K562 (cell line): Measurements from ENCODE around the gene EPHB6. TPM values are rescaled to one million over a fixed set of nuclear protein-coding genes. Genes with fewer than 3 reads are reported as not detected.

Experiments used
- ATAC-seq: fragments of 200-7000 bp; cut with Tn5 transposase; 3 replicates; pipeline ENCODE4 v1.9.1; 2020; ENCODE audit warnings: moderate library complexity
- BruUV-seq: library from RNA; stranded (reverse); fragments of 400-500 nt; replicated peaks from 2 replicates; lab custom pipeline; 2021; lab: Mats Ljungman, UMichigan
- CTCF ChIA-PET: fragments of 300-600 bp; formaldehyde crosslinking; extraction: SDS; loops from one replicate; lab custom pipeline; 2021; ENCODE audit warnings: low intra/inter-chr PET ratio; lab: Yijun Ruan, JAX
- POLR2A ChIA-PET: fragments of 300-600, 350-650 bp; sonication (Branson Sonifier 250); formaldehyde crosslinking; extraction: SDS; loops from one replicate; lab custom pipeline; 2021; ENCODE audit warnings: antibody characterized with exemption, inconsistent platforms; lab: Yijun Ruan, JAX
- DNase-seq, 4 experiments: peaks; one replicate each; pipeline versions ENCODE4 v3.0.0 to v3.0.0-alpha.2; 2011 to 2018; ENCODE audit warnings: low spot score in 3 of 4, mixed read lengths in 3 of 4; ENCODE audit errors: extremely low read depth in 1 of 4
- FAIRE-seq: peaks from 2 replicates; lab custom pipeline; 2011; peaks lifted over from hg19 to GRCh38; lab: Jason Lieb, UNC
- H2AFZ ChIP-seq: 2 replicates; pipeline ENCODE4 v1.6.0; 2011; ENCODE audit warnings: low read depth, low read length, control low read depth, inconsistent platforms
- H3K27ac ChIP-seq: fragments of 200-600 bp; 3 replicates; pipeline ENCODE4 v1.8.0; 2011; ENCODE audit warnings: low read depth, mild to moderate bottlenecking, control low read depth, inconsistent platforms, low read length, moderate library complexity, mixed read lengths; ENCODE audit errors: extremely low read depth
- H3K27me3 ChIP-seq, 2 experiments: fragments of 300-600 bp in 1 of 2; 2 replicates in 1 of 2; 3 replicates in 1 of 2; pipeline versions ENCODE4 v1.6.0 to v1.8.0; 2011; ENCODE audit warnings: inconsistent platforms in 2 of 2, low read length in 2 of 2, mild to moderate bottlenecking in 1 of 2, mixed read lengths in 1 of 2, moderate library complexity in 1 of 2; ENCODE audit not compliant: control insufficient read depth in 2 of 2, insufficient read depth in 2 of 2
- H3K36me3 ChIP-seq: fragments of 300-600 bp; 3 replicates; pipeline ENCODE4 v1.8.0; 2011; ENCODE audit warnings: mild to moderate bottlenecking, low read length, inconsistent platforms; ENCODE audit not compliant: control insufficient read depth, insufficient read depth
- H3K4me1 ChIP-seq, 2 experiments: fragments of 200-600 bp in 1 of 2; replicated peaks in 1 of 2; 2 replicates in 1 of 2; 3 replicates in 1 of 2; pipeline versions ENCODE4 v1.5.1 to v1.8.0; 2011; ENCODE audit warnings: inconsistent platforms in 2 of 2, low read length in 2 of 2, mild to moderate bottlenecking in 1 of 2, mixed read lengths in 1 of 2, moderate library complexity in 1 of 2; ENCODE audit not compliant: control insufficient read depth in 2 of 2, insufficient read depth in 2 of 2
- H3K4me2 ChIP-seq: 2 replicates; pipeline ENCODE4 v1.6.1; 2011; ENCODE audit warnings: low read length, control low read depth, inconsistent platforms, mixed read lengths; ENCODE audit not compliant: insufficient read depth
- H3K4me3 ChIP-seq: fragments of 200-600 bp; sonication (generic), shearing (Covaris generic); 2 replicates; pipeline ENCODE4 v1.5.1; 2016; ENCODE audit warnings: control low read depth, inconsistent platforms
- H3K79me2 ChIP-seq: fragments of 200-600 bp; 3 replicates; pipeline ENCODE4 v1.8.0; 2011; ENCODE audit warnings: low read length, inconsistent platforms; ENCODE audit not compliant: control insufficient read depth, insufficient read depth
- H3K9ac ChIP-seq, 2 experiments: 2 replicates each; pipeline versions ENCODE4 v1.6.0 to v1.6.1; 2011; ENCODE audit warnings: low read depth in 2 of 2, low read length in 2 of 2, control low read depth in 1 of 2, inconsistent platforms in 1 of 2, mild to moderate bottlenecking in 1 of 2, mixed read lengths in 1 of 2; ENCODE audit not compliant: insufficient read depth in 1 of 2
- H3K9me1 ChIP-seq: one replicate; pipeline ENCODE4 v1.6.0; 2011; ENCODE audit warnings: inconsistent platforms, mild to moderate bottlenecking, low read length, moderate library complexity; ENCODE audit not compliant: control insufficient read depth, insufficient read depth
- H3K9me3 ChIP-seq: replicated peaks from 2 replicates; pipeline ENCODE4 v1.5.1; 2011; ENCODE audit warnings: low read depth, low read length, inconsistent platforms; ENCODE audit not compliant: control insufficient read depth, insufficient read depth
- H4K20me1 ChIP-seq: replicated peaks from 2 replicates; pipeline ENCODE4 v1.6.1; 2011; ENCODE audit warnings: low read length, inconsistent platforms, mixed read lengths; ENCODE audit not compliant: control insufficient read depth, insufficient read depth
- C11orf30 ChIP-seq: fragments of 450-650 bp; IDR thresholded peaks from 2 replicates; pipeline ENCODE4 v1.6.1; 2016; ENCODE audit warnings: low read depth, mild to moderate bottlenecking
- CBX8 ChIP-seq: fragments of 200-600 bp; sonication (generic); IDR thresholded peaks from 2 replicates; pipeline ENCODE4 v1.6.1; 2012; ENCODE audit warnings: borderline replicate concordance, mixed run types, low read depth, mild to moderate bottlenecking, moderate library complexity, mixed read lengths, low read length, control low read depth, inconsistent platforms; ENCODE audit not compliant: poor library complexity, severe bottlenecking; ENCODE audit errors: extremely low read depth
- CTBP1 ChIP-seq: fragments of 450-650 bp; IDR thresholded peaks from 2 replicates; pipeline ENCODE4 v1.6.1; 2016; ENCODE audit warnings: borderline replicate concordance
- ETS2 ChIP-seq: IDR thresholded peaks from 2 replicates; pipeline ENCODE4 v1.6.1; 2016; ENCODE audit warnings: borderline replicate concordance, missing genetic modification characterization, mild to moderate bottlenecking, moderate library complexity, missing compliant biosample characterization; ENCODE audit not compliant: poor library complexity, severe bottlenecking
- FOXP1 ChIP-seq: sonication (generic); formaldehyde crosslinking; IDR thresholded peaks from 2 replicates; pipeline ENCODE4 v1.8.0; 2022; ENCODE audit warnings: mild to moderate bottlenecking, missing genetic modification reagents
- FUS ChIP-seq: fragments of 200-400 bp; formaldehyde crosslinking; optimal IDR thresholded peaks from 2 replicates; pipeline ENCODE3; 2017; ENCODE audit warnings: low read depth, low read length
- GABPB1 ChIP-seq: sonication (generic); formaldehyde crosslinking; IDR thresholded peaks from 2 replicates; pipeline ENCODE4 v1.8.0; 2022; ENCODE audit warnings: mild to moderate bottlenecking, missing genetic modification reagents
- KLF1 ChIP-seq: fragments of 450-650 bp; IDR thresholded peaks from 2 replicates; pipeline ENCODE4 v1.6.1; 2016; ENCODE audit warnings: missing genetic modification characterization, missing compliant biosample characterization
- KLF13 ChIP-seq: fragments of 450-650 bp; IDR thresholded peaks from 2 replicates; pipeline ENCODE4 v1.6.1; 2016; ENCODE audit warnings: missing genetic modification characterization, low read depth, mild to moderate bottlenecking, missing compliant biosample characterization, moderate library complexity, borderline replicate concordance
- LARP7 ChIP-seq: fragments of 450-650 bp; IDR thresholded peaks from 2 replicates; pipeline ENCODE4 v1.6.1; 2016
- PRMT5 ChIP-seq: sonication (generic); formaldehyde crosslinking; IDR thresholded peaks from 2 replicates; pipeline ENCODE4 v1.5.0; 2020; ENCODE audit warnings: missing genetic modification reagents
- RCOR1 ChIP-seq, 2 experiments: IDR thresholded peaks; 2 replicates each; pipeline ENCODE4 v1.6.1; 2012; ENCODE audit warnings: low read depth in 2 of 2, low read length in 2 of 2, borderline replicate concordance in 1 of 2, improper control_type of control experiment in 1 of 2
- SMC3 ChIP-seq: conservative IDR thresholded peaks from 2 replicates; pipeline ENCODE4 v1.6.1; 2011; ENCODE audit warnings: low read depth, low read length, improper control_type of control experiment; ENCODE audit not compliant: insufficient read depth
- TAF9B ChIP-seq: fragments of 450-650 bp; IDR thresholded peaks from 2 replicates; pipeline ENCODE4 v1.6.1; 2018; ENCODE audit warnings: mild to moderate bottlenecking; ENCODE audit not compliant: partially characterized antibody
- XRCC4 ChIP-seq: IDR thresholded peaks from one replicate; pipeline ENCODE4 v1.6.1; 2011; ENCODE audit not compliant: insufficient read depth, insufficient read length; ENCODE audit errors: extremely low read depth
- ZNF124 ChIP-seq: sonication (generic); formaldehyde crosslinking; IDR thresholded peaks from 2 replicates; pipeline ENCODE4 v1.8.1; 2022; ENCODE audit warnings: missing genetic modification reagents
- ZNF316 ChIP-seq: fragments of 450-650 bp; IDR thresholded peaks from 2 replicates; pipeline ENCODE4 v1.6.1; 2016
- ZNF384 ChIP-seq: IDR thresholded peaks from 2 replicates; pipeline ENCODE4 v1.6.1; 2012; ENCODE audit warnings: low read depth, low read length, improper control_type of control experiment
- ZZZ3 ChIP-seq: fragments of 450-650 bp; IDR thresholded peaks from 2 replicates; pipeline ENCODE4 v1.6.1; 2016; ENCODE audit warnings: antibody characterized with exemption, mild to moderate bottlenecking, moderate library complexity
- WGBS: fragments of 100-300 bp; shearing (Covaris generic); methylation state at CpG from one replicate; pipeline ENCODE4 v1.1.6; 2016; ENCODE audit warnings: low coverage, mixed read lengths; ENCODE audit not compliant: insufficient coverage; ENCODE audit errors: missing lambda C conversion rate; 5-methylcytosine and 5-hydroxymethylcytosine counted together
- in situ Hi-C: fragments of 300-500 bp; cut with MboI; formaldehyde crosslinking; loops from 4 replicates; pipeline ENCODE4 v1.15.0; 2018; ENCODE audit warnings: inconsistent platforms, mixed read lengths
- intact Hi-C: fragments of 100-400 bp; cut with micrococcal nuclease; formaldehyde crosslinking; loops from 2 replicates; pipeline ENCODE4 v1.14.2; 2022
- polyA plus RNA-seq, 8 experiments: library from polyadenylated mRNA; depleted of rRNA in 4 of 8; stranded (reverse) in 5 of 8; unstranded in 3 of 8; fragments of >200 nt; fragmentation: Nextera tagmentation in 2 of 8; fragmentation: Illumina TruSeq in 1 of 8; extraction: Ambion mirVana in 2 of 8; extraction: Trizol in 1 of 8; gene quantifications; 2 replicates each; pipeline versions ENCODE4 v1.2.1 to v1.2.3, GENCODE V29; 2011 to 2014; ENCODE audit warnings: inconsistent platforms in 1 of 8, missing spikeins in 1 of 8
- total RNA-seq, 7 experiments: library from RNA; depleted of rRNA in 6 of 7; stranded (reverse); fragments of >200 nt in 6 of 7; fragmentation: Illumina TruSeq in 2 of 7; extraction: Trizol in 2 of 7; gene quantifications; 2 replicates each; pipeline versions ENCODE4 v1.2.1 to v1.2.3, GENCODE V29; 2011 to 2021; ENCODE audit warnings: low replicate concordance in 1 of 7
- TF ChIP-seq, protein P1 (sequence below): fragments of 250-450 bp; sonication (Bioruptor Pico); IDR thresholded peaks from 2 replicates; pipeline ENCODE4 v1.4.0; 2020
- TF ChIP-seq, protein P2 (sequence below): fragments of 250-450 bp; sonication (Bioruptor Pico); IDR thresholded peaks from 2 replicates; pipeline ENCODE4 v1.5.0; 2020; ENCODE audit warnings: mild to moderate bottlenecking

Gene EPHB6
- total and polyA plus RNA-seq, 9 of the 15 experiments (the other 6 are each of a cell fraction or from before 2014, with no cell fraction given) = 1.4 to 123 (median 7.6) TPM

DNA sequence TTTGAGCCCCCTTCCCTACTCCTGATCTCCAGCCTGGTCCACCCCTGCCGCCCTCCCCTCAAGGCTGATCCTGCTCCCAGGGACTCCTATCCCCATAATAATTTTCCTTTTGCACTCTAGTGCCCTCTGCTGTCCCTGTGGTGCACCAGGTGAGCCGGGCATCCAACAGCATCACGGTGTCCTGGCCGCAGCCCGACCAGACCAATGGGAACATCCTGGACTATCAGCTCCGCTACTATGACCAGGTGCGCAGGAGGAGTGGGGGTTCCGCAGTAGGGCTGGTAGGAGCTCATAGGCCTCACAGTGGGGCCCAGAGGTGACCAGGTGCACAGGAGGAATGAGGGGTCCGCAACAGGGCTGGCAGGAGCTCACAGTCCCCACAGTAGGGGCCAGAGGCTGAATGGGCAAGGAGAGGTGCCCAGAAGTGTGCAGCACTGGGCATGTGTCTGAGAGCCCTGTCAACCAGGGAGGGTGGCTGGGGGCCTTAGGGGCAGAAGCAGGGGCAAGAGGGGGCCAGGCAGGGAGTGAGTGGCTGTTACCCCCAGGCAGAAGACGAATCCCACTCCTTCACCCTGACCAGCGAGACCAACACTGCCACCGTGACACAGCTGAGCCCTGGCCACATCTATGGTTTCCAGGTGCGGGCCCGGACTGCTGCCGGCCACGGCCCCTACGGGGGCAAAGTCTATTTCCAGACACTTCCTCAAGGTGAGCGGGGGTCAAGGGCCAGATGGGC is 11.7 kb downstream of the EPHB6 start:
- H3K9me3 ChIP-seq = no peaks in the 10 kb centered on the region
- no peak overlapping the region for H3K9ac ChIP-seq
- POLR2A ChIA-PET = no interaction called here
- peaks cover 11 to 64% of the 10 kb centered on the region in 2 experiments; a peak in 4 of 5 replicates for H3K27me3 ChIP-seq
- H3K27ac ChIP-seq = no peak overlapping the region
- H3K4me3 ChIP-seq = no peak overlapping the region
- H3K4me1 ChIP-seq = peaks cover 0 to 30% of the 10 kb centered on the region in 2 experiments; a peak in 1 of 5 replicates
- no peak overlapping the region for H2AFZ ChIP-seq
- ATAC-seq (peak; percentile 87), DNase-seq (peak; percentile 70 to 78 (median 75)), FAIRE-seq (peak; percentile 76)
- H3K9me1 ChIP-seq = no peaks in the 10 kb centered on the region
- H4K20me1 ChIP-seq = peaks cover 4% of the 10 kb centered on the region; the same call in 1 of the 2 replicates
- no TSS peak for BruUV-seq
- intact Hi-C loops = loop anchor here (1.0 kb wide), 2 partner anchors 12 to 262 kb away; no protein-coding TSS in a partner anchor
- H3K4me2 ChIP-seq = no peak overlapping the region
- 17% methylated on average over 18 of the region's 18 CpGs for WGBS
- in situ Hi-C loops = no loop called here
- CTCF ChIA-PET = interaction anchor here (0.5 to 2.0 kb wide), 3 partner anchors 12 to 55 kb away, joined by 3 to 15 read pairs (median 3); partner anchors contain the start of gene EPHB6
- no peaks in the 10 kb centered on the region for H3K79me2 ChIP-seq
- H3K36me3 ChIP-seq = no peaks in the 10 kb centered on the region
- no peak for TF ChIP-seq CBX8
- no peak for TF ChIP-seq GABPB1
- TF ChIP-seq XRCC4 = no peak
- TF ChIP-seq LARP7 = no peak
- TF ChIP-seq C11orf30 = no peak
- TF ChIP-seq, protein P1, sequence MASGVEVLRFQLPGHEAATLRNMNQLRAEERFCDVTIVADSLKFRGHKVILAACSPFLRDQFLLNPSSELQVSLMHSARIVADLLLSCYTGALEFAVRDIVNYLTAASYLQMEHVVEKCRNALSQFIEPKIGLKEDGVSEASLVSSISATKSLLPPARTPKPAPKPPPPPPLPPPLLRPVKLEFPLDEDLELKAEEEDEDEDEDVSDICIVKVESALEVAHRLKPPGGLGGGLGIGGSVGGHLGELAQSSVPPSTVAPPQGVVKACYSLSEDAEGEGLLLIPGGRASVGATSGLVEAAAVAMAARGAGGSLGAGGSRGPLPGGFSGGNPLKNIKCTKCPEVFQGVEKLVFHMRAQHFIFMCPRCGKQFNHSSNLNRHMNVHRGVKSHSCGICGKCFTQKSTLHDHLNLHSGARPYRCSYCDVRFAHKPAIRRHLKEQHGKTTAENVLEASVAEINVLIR (CRISPR knock-in tag) = no peak
- no peak for TF ChIP-seq TAF9B
- TF ChIP-seq ZZZ3 = no peak
- no peak for TF ChIP-seq KLF13 (tag)
- no peak for TF ChIP-seq ZNF384
- TF ChIP-seq ZNF316 = no peak
- no peak for TF ChIP-seq FUS
- TF ChIP-seq KLF1 = no peak
- peak in 1 of 2 experiments; percentile 73; a peak in 1 of 4 replicates for TF ChIP-seq RCOR1 (IDR thresholded peaks at IDR 0.05; ENCODE audit: borderline replicate concordance in 1 of 2, low read depth in 2 of 2, low read length in 2 of 2)
- TF ChIP-seq ETS2 (tag) = no peak
- TF ChIP-seq ZNF124 (CRISPR knock-in tag) = 0 out of 2 replicates have a peak, but pooled peaks have one; percentile 25
- peak; percentile 85; the same call in 1 of the 2 replicates for TF ChIP-seq FOXP1 (CRISPR knock-in tag)
- TF ChIP-seq PRMT5 (CRISPR knock-in tag) = no peak
- TF ChIP-seq CTBP1 = peak; percentile 47; the same call in 1 of the 2 replicates
- peak; percentile 74 for TF ChIP-seq SMC3
- TF ChIP-seq, protein P2, sequence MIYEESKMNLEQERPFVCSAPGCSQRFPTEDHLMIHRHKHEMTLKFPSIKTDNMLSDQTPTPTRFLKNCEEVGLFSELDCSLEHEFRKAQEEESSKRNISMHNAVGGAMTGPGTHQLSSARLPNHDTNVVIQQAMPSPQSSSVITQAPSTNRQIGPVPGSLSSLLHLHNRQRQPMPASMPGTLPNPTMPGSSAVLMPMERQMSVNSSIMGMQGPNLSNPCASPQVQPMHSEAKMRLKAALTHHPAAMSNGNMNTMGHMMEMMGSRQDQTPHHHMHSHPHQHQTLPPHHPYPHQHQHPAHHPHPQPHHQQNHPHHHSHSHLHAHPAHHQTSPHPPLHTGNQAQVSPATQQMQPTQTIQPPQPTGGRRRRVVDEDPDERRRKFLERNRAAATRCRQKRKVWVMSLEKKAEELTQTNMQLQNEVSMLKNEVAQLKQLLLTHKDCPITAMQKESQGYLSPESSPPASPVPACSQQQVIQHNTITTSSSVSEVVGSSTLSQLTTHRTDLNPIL = no peak
